Hepatocyte (in vitro differentiated cells): ENCODE data around the gene OR6V1. TPM values are rescaled to one million over a fixed set of nuclear protein-coding genes. Genes with fewer than 3 reads are reported as not detected.
"Not testable (repeated sequence)": the region's sequence is repeated elsewhere in the genome, so short reads cannot be mapped to it uniquely, and the experiment has no call there.

ENCODE experiments used
- DNase-seq: peaks from one replicate; pipeline ENCODE4 v3.0.0-alpha.2; 2016; ENCODE audit warnings: low spot score
- H2AFZ ChIP-seq: fragments of 200-600 bp; sonication (generic); 2 replicates; pipeline ENCODE4 v1.6.0; 2016; ENCODE audit warnings: antibody characterized with exemption, mild to moderate bottlenecking
- H3K27ac ChIP-seq: fragments of 200-600 bp; sonication (generic); 2 replicates; pipeline ENCODE4 v1.5.1; 2016; ENCODE audit warnings: mild to moderate bottlenecking
- H3K27me3 ChIP-seq: fragments of 200-600 bp; sonication (generic); 2 replicates; pipeline ENCODE4 v1.6.1; 2016
- H3K36me3 ChIP-seq: fragments of 200-600 bp; sonication (generic); replicated peaks from 2 replicates; pipeline ENCODE4 v1.5.1; 2016; ENCODE audit warnings: low read depth; ENCODE audit not compliant: insufficient read depth
- H3K4me1 ChIP-seq: fragments of 200-600 bp; sonication (generic); 2 replicates; pipeline ENCODE4 v1.5.1; 2016; ENCODE audit warnings: mild to moderate bottlenecking, moderate library complexity; ENCODE audit not compliant: insufficient read depth
- H3K4me2 ChIP-seq: fragments of 200-600 bp; sonication (generic); 2 replicates; pipeline ENCODE4 v1.6.0; 2016
- H3K4me3 ChIP-seq: fragments of 200-600 bp; sonication (generic); 2 replicates; pipeline ENCODE4 v1.5.1; 2016; ENCODE audit warnings: mild to moderate bottlenecking
- H3K79me2 ChIP-seq: fragments of 200-600 bp; sonication (generic); 2 replicates; pipeline ENCODE4 v1.6.0; 2017; ENCODE audit warnings: mild to moderate bottlenecking
- H3K9me2 ChIP-seq: fragments of 200-600 bp; sonication (generic); replicated peaks from 2 replicates; pipeline ENCODE4 v1.6.0; 2017; ENCODE audit warnings: mild to moderate bottlenecking; ENCODE audit not compliant: insufficient read depth
- H3K9me3 ChIP-seq: fragments of 200-600 bp; sonication (generic); 2 replicates; pipeline ENCODE4 v1.5.1; 2016; ENCODE audit warnings: low read depth, mild to moderate bottlenecking
- H4K20me1 ChIP-seq: fragments of 200-600 bp; sonication (generic); 2 replicates; pipeline ENCODE4 v1.6.0; 2016; ENCODE audit warnings: mild to moderate bottlenecking; ENCODE audit not compliant: insufficient read depth, poor library complexity, severe bottlenecking
- CTCF ChIP-seq: fragments of 200-600 bp; sonication (generic); IDR thresholded peaks from 2 replicates; pipeline ENCODE4 v1.5.1; 2016; ENCODE audit warnings: antibody characterized with exemption, mild to moderate bottlenecking; ENCODE audit not compliant: poor library complexity
- EZH2 ChIP-seq: fragments of 200-600 bp; sonication (generic); IDR thresholded peaks from 2 replicates; pipeline ENCODE4 v1.6.1; 2016; ENCODE audit warnings: antibody characterized with exemption, mild to moderate bottlenecking, borderline replicate concordance
- EZH2phosphoT487 ChIP-seq: fragments of 200-600 bp; sonication (generic); IDR thresholded peaks from one replicate; pipeline ENCODE4 v1.6.1; 2018; ENCODE audit warnings: antibody characterized with exemption, mild to moderate bottlenecking, low read depth, moderate library complexity; ENCODE audit not compliant: unreplicated experiment, severe bottlenecking
- WGBS: methylation state at CpG from one replicate; pipeline ENCODE4 v1.1.6; 2016; ENCODE audit warnings: low lambda C conversion rate; ENCODE audit errors: missing lambda C conversion rate; 5-methylcytosine and 5-hydroxymethylcytosine counted together
- polyA plus RNA-seq: library from polyadenylated mRNA; unstranded; fragments of >200 nt; fragmentation: Nextera tagmentation; extraction: Ambion mirVana; gene quantifications from 2 replicates; pipeline ENCODE4 v1.2.1, GENCODE V29; 2016
- total RNA-seq: library from RNA; depleted of rRNA; stranded (reverse); fragments of >200 nt; gene quantifications from 2 replicates; pipeline ENCODE4 v1.2.3, GENCODE V29; 2014

Gene OR6V1
- total and polyA plus RNA-seq, 2 experiments from 2014 or later: 0.34 TPM; not detected in 1

GRCh38 chr7:143096146-143096545 lies 44.0 kb downstream of the OR6V1 start:
- Histone ChIP-seq H3K4me3 (no peak overlapping the region), H3K27me3 (no peaks in the 10 kb centered on the region), H3K9me2 (no peaks in the 10 kb centered on the region), H3K36me3 (no peaks in the 10 kb centered on the region), H3K4me1 (no peaks in the 10 kb centered on the region), H4K20me1 (no peaks in the 10 kb centered on the region), H2AFZ (no peak overlapping the region), H3K4me2 (no peak overlapping the region), H3K9me3 (peaks cover 9% of the 10 kb centered on the region), H3K79me2 (no peaks in the 10 kb centered on the region), H3K27ac (no peak overlapping the region)
- TF ChIP-seq CTCF: no peak
- no peak for TF ChIP-seq EZH2phosphoT487
- TF ChIP-seq EZH2: no peak
- DNase-seq: no peak
- WGBS: 76% methylated on average over 2 of the region's 2 CpGs

- not testable (repeated sequence) for H3K79me2 ChIP-seq, H3K27me3 ChIP-seq, H3K9me2 ChIP-seq, DNase-seq, H3K36me3 ChIP-seq, H3K4me2 ChIP-seq, H3K4me3 ChIP-seq, H3K9me3 ChIP-seq, H3K27ac ChIP-seq, H4K20me1 ChIP-seq, H2AFZ ChIP-seq, H3K4me1 ChIP-seq
- WGBS: 91% methylated on average over 1 of the region's 1 CpG
Observed at GRCh38 chr7:143099579-143099978, 47.4 kb downstream of the OR6V1 start.

Other genes starting within 250 kb of the OR6V1 start
- 7.4 and 14.8 TPM in 2 replicates for gene EPHB6, start 197.3 kb upstream of the OR6V1 start, total RNA-seq
- gene EPHB6, start 197.3 kb upstream of the OR6V1 start, polyA plus RNA-seq: 23.0 and 29.6 TPM in 2 replicates
- 3.5 and 5.9 TPM in 2 replicates for gene TRPV6, start 166.6 kb upstream of the OR6V1 start, total RNA-seq
- gene TRPV6, start 166.6 kb upstream of the OR6V1 start, polyA plus RNA-seq: 3.7 and 8.5 TPM in 2 replicates
- not detected in 2 replicates for gene TRPV5, start 118.6 kb upstream of the OR6V1 start, total RNA-seq
- not detected in 2 replicates for gene TRPV5, start 118.6 kb upstream of the OR6V1 start, polyA plus RNA-seq
- gene LLCFC1, start 112.9 kb upstream of the OR6V1 start, total RNA-seq: not detected in 2 replicates
- gene LLCFC1, start 112.9 kb upstream of the OR6V1 start, polyA plus RNA-seq: not detected in 2 replicates
- gene KEL, start 90.0 kb upstream of the OR6V1 start, total RNA-seq: 8.7 and 22.4 TPM in 2 replicates
- gene KEL, start 90.0 kb upstream of the OR6V1 start, polyA plus RNA-seq: 12.7 and 12.8 TPM in 2 replicates
- gene OR9A2, start 25.2 kb upstream of the OR6V1 start, total RNA-seq: not detected in 2 replicates
- not detected in 2 replicates for gene OR9A2, start 25.2 kb upstream of the OR6V1 start, polyA plus RNA-seq
- gene PIP, start 79.7 kb downstream of the OR6V1 start, total RNA-seq: not detected in 2 replicates
- gene PIP, start 79.7 kb downstream of the OR6V1 start, polyA plus RNA-seq: not detected in 2 replicates
- gene TAS2R39, start 131.1 kb downstream of the OR6V1 start, total RNA-seq: not detected in 2 replicates
- gene TAS2R39, start 131.1 kb downstream of the OR6V1 start, polyA plus RNA-seq: 0.56 TPM in 1 of 2 replicates, not detected in the other
- not detected in 2 replicates for gene TAS2R40, start 169.7 kb downstream of the OR6V1 start, total RNA-seq
- not detected in 2 replicates for gene TAS2R40, start 169.7 kb downstream of the OR6V1 start, polyA plus RNA-seq
- 224 and 233 TPM in 2 replicates for gene GSTK1, start 211.1 kb downstream of the OR6V1 start, total RNA-seq
- 217 and 243 TPM in 2 replicates for gene GSTK1, start 211.1 kb downstream of the OR6V1 start, polyA plus RNA-seq
- gene TMEM139, start 232.6 kb downstream of the OR6V1 start, total RNA-seq: 19.8 and 21.0 TPM in 2 replicates
- 9.1 and 15.6 TPM in 2 replicates for gene TMEM139, start 232.6 kb downstream of the OR6V1 start, polyA plus RNA-seq
- gene CASP2, start 236.0 kb downstream of the OR6V1 start, total RNA-seq: 11.9 and 13.6 TPM in 2 replicates
- 8.5 and 10.6 TPM in 2 replicates for gene CASP2, start 236.0 kb downstream of the OR6V1 start, polyA plus RNA-seq